GM19238 (cell line): ENCODE data around the gene CFAP97D2.
A peak's percentile ranks its signal among the peaks of the same experiment; 100 is the strongest.
"Not testable (repeated sequence)": the region's sequence is repeated elsewhere in the genome, so short reads cannot be mapped to it uniquely, and the experiment has no call there.

Source experiments
- DNase-seq: peaks from one replicate; pipeline ENCODE4 v3.0.0; 2011; ENCODE audit warnings: low spot score; ENCODE audit not compliant: insufficient read length

Gene CFAP97D2

DNA sequence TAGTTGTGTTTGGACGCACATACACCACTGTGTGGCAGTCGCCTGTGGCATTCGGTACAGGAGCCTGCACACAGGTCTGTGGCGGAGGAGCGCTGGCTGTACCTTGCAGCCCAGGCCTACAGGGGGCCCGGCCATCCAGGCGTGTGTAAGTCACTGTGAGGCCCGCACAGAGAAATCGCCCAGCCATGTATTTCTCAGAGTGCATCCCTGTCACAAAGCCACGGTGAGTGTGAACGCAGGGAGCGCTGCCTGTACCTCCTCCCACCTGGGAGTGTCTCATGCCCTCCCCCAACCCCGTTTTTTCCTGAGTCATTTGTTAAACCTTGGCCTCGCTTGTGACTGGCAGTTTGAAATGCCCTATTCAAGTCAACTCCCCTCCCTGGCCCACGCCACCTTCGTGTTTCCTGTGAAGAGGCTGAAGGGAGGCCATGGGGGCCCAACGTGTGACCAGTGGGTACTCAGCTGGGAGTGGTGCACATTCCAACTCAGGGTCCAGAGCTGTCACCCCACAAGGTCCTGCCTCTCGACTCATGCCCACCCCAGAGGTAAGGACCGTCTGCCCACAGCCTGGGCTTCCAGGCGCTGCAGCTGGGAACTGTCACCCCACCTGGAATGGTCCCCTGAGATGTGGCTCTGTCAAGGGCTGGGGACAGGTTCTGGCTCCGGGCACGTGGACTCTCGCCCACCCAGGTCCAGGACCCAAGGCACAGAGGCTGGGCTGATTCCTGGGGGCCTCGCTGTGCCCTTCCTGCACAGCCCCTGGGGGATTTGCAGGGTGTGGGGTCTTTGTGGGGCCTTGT, 35.1 kb upstream of the CFAP97D2 start:
- DNase-seq: no peak

DNA sequence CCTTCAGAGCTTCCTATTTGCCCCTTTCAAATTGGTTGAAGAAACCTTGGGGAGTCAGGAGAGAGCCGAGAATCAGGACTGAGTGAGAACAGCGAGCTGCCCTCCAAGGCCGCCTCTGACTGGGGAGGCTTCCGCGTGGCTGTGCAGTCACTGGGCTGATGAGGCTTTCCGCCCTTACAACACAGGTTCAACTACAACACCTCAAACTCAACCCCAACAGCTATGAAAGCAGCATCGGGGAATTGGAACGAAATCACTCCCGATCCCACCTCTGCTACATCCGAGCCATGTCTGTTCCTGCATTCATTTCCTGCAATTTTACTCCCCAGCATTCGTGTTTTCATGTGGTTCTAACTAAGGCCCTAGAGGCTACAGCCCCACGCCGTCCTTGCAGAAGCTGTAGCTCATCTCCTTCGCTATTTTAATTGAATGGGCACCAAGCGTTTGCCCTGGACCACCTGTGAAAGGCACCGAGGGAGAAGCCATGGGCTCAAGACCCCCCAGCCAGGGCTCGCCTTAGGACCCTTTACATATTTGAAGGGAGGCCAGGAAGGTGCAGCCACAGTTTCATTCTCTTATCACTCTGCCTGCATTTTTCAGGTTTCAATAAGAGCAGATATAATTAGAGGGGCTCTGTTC, 34.3 kb upstream of the CFAP97D2 start:
- no peak for DNase-seq

DNA sequence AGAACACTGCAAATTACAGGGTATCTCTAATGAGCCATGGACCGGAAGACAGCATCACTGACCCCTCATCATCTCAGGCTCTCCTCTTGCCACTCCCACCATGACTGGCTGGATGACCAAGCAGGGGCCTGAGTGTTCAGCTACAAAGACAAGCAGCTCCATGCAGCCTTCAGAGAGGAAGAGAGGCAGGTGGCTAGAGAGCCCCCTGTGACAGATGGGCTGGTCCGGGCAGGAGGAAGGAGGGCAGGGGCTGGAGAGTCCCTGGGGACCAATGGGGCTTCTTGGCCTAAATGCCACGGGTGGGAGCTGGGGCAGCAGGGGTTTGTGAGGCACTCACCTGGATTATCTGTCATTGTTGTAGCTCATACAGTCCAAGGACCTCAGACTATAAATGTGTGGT, 33.8 kb upstream of the CFAP97D2 start:
- DNase-seq: no peak

DNA sequence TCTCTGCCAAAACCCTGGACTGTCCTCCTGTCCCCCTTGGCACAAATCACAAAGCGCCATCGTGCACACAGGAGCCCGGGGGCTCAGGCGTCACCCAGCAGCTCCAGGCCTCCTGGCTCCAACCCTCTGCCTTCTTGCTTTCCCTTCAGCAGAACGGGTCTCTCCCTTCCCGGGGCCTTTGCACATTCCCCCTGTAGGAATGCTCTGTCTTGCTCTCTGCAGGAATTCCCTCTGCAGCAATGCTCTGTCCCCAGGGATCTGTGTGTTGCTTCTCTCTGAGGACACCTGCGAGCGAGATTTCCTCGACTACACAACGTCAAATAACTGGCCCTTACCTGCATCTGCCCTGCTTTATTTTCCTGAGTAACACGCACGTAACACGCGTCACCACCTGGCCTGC, 33.3 kb upstream of the CFAP97D2 start:
- no peak for DNase-seq

DNA sequence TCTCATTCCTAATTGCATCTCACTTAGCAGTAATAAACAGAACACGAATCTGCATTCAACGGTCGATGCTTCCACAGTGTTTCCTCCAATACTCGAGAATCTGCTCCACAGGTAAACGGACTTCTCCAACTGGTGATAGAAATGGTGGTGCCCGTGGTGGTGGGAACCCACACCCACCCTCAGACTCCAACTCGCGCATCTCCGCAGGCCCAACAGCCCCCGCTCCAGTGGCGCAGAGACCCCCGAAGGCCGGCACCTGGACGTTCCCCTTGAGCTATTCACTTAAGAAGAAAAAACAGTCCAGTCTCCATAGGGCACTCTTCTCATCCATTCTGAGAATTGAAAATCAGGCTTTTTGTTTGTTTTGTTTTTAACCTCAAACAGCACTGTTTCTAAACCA, 32.9 kb upstream of the CFAP97D2 start:
- DNase-seq: no peak

DNA sequence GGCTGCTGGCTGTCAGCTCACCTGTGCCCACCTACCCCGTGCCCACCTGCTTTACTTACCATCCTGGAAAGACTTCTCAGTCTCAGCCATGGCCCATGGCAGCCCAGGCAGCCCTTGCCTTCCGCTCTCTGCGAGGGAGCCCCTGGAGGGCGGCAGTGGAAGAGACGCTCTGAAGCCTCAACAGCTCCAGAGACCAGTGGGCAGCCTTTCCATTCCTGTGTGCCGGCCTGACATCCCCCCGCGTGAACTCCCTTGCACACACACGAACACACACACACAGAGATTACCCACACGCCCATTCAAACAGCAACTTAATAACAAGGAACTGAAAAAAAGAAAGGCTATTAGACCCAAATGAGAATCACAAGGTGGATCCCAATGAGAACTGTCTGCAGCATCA, 32.4 kb upstream of the CFAP97D2 start:
- no peak for DNase-seq

DNA sequence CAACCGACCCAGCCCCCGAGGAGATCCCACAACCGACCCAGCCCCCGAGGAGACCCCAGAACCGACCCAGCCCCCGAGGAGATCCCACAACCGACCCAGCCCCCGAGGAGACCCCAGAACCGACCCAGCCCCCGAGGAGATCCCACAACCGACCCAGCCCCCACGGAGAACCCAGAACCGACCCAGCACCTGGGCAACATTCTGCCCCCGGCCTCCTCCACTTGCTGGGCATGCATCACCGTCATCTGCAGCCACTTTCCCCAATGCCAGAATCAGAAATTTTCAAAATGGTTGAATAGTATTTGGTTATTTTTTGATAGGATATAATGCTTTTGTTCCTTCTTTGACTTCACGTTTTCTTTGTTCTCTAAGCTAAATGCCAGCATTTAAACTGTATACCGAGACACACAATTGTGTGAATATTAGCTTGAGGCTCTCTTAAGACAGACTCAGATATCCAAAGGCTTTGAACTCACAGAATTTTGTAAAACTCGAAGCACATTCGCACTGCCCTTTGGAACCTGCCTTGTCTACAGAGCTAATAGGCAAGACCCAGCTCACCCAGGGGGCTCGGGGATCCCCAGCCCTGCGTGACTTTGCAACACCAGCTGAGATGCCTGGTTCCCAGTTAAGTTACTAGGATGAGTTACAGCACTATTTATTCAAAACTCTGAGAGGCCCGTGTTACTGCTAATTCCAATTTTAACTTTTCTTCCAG, 31.1 kb upstream of the CFAP97D2 start:
- no peak for DNase-seq

DNA sequence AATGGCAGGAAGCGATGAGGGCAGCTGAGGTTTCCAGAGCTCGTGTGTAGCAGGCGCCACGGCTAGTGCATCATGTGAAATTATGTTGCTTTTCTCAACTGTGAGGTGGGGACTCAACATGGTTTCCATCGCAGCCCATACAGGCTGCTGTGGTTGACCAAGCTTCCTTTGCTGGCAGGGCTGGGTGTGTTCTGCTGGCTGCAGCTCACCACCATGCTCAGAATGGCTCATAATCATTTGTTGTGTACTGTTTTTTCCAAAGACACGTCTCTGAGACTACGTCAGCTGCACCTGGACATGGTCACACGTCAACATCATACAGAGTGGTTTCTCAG, 30.6 kb upstream of the CFAP97D2 start:
- peak; percentile 59 for DNase-seq

DNA sequence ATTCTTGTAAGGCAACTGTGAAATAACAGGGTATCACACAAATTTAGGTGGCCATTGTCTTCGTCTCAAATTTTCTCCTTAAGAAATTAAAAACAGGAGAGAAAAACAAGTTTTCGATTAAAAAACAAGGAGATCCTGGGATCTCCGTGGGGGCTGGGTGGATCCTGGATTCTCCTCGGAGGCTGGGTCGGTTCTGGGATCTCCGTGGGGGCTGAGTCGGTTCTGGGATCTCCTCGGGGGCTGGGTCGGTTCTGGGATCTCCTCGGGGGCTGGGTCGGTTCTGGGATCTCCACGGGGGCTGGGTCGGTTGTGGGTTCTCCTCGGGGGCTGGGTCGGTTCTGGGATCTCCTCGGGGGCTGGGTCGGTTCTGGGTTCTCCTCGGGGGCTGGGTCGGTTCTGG, 30.2 kb upstream of the CFAP97D2 start:
- not testable (repeated sequence) for DNase-seq

DNA sequence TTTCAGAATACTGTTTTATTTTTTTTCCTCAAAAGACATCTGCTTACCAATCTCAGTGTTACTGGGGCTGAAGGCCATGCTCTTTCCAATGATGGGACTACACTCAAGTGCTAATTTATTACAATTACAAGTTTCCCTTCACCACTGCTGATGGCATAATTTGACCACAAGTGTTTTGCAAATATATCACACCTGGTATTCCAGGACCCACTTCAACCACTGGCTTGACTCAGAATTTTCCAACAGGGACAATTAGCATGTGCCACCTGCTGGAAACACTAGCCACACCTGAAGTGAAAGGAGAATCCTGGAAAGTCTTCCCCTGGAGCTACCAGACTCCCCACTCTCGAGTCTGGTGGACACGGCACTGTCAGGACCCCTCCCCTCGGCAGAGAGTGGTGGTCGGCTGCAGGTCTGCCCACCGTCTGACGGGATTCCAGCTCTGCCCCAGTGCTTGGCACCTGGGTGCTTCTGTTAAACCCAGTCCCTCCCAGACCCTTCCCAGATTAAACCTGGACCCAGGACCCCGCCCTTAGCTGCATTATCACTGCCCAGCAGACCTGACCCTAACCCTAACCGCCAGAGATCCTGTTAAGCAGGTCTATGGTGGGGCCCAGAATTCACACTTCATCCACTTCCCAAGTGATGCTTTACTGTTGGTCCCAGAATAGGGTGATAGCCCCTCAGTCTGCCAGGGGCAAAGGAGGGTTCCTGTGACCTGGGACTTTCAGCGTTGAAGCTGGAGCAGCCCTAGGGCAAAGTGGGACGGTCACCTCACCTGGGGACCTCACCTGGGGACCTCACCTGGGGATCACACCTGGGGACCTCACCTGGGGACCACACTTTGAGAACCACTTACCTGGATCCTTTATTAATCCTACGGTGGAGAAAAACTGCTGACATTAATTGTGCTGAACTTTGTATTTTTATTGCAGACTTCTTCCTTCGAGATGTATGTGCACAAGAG, 29.0 kb upstream of the CFAP97D2 start:
- no peak for DNase-seq

DNA sequence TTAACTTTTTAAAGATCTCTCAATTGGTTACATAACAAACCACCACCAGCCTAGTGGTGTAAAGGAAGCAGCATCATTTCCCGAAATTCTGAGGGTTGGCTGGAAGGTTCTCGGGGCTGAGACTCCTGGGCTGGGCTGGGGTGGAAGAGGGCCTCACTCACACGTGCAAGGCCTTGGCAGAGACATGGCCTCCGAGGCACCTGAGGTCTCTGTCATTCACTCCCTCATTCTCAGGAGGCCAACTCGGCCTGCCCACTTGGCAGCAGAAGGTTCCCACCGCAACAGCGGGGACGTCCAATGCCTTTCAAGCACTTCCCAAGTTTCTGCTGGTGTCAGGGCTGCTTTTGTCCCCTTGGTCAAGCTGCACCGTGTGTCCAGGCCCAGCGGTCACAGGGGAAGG, 28.0 kb upstream of the CFAP97D2 start:
- no peak for DNase-seq

DNA sequence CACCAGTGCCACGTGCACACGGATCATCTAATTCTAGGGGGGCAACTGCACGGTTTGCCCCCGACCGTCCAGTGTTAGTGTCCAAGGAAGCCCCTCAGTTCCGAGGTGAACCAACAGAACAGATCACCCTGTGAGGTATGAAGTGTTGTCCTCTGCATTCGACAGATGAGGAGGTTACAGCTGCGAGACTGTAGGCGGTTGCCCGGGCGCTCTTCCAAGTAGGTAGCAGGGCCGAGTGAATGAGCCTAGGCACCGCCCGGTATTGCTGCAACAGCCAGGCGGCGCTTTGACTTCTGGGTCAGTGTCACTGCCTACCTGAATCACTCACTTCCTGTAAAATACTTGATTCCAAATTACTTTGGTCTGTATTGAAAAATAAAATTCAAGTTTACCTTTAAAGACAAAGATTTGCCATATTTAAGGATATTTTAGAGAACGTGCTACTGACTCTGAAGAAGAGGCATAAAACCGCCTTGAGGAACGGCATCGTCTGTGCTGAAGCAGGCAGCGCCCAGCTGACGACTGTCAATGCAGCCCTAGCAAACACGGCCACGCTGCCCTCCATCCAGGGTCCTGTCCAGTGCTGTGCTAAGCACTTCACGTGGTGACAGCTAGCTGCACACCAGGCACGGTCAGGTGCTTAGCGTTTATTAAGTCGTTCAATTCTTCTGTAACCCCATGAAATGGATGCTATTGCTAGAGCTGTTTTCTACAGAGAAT, 27.3 kb upstream of the CFAP97D2 start:
- DNase-seq: no peak

DNA sequence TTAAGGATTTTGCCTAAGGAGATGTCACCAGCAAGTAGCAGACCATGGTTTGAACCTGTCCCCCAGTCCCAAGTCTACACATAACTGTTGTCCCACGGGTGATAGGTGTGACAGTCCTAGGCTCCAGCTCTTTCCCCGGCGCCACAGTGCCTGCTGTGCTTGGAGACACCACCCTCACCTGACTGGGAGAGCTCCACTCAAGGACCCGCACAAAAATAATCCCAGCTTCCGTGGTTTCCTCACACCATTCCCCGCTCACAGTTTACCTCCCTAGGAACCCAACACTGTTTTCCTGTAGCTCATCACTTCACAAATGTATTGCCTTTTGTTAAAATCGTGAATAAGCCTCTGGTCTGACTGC, 26.8 kb upstream of the CFAP97D2 start:
- DNase-seq: no peak

DNA sequence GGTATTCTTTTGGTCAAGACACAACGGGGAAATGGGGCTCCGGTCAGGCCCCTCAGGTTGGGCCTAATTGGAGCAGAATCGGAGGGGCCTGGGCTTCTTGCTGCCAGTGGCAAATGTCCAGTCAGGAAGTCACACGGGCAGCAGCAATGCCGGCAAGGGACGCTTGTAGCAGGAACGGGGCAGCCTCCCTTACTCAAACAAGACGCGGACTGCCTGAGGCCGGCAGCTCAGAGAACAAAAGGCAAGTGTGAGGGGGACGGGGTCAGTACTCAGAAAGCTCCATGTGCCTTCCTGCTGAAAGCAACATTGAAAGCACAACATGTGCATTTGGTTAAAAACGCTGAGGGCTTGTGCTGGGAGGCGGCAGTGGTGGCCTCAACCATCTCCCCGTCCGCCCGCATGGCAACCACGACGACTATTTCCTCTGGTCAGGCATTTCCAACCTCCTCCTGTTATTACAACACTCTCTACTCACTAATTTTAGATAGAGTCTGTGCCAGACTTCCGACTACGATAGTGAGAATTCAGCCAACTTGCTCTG, 26.2 kb upstream of the CFAP97D2 start:
- no peak for DNase-seq

DNA sequence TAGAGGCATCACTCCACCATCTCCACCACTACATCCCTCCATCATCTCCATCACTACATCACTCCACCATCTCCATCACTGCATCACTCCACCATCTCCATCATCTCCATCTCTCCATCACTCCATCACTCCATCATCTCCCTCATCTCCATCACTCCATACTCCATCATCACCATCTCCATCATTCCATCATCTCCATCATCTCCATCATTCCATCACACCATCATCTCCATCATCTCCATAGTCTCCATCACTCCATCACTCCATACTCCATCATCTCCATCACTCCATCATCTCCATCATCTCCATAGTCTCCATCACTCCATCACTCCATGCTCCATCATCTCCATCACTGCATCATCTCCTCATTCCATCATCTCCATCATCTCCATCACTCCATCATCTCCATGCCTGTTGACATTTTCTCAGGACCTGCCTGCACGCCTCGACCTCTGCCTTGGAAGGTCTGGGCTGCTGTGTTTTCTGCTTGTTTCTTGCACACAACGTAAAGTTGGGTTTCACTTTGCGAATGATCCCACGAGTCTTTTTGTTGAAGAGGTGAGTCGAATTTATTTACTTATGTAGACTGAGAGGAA, 25.5 kb upstream of the CFAP97D2 start:
- no peak for DNase-seq

DNA sequence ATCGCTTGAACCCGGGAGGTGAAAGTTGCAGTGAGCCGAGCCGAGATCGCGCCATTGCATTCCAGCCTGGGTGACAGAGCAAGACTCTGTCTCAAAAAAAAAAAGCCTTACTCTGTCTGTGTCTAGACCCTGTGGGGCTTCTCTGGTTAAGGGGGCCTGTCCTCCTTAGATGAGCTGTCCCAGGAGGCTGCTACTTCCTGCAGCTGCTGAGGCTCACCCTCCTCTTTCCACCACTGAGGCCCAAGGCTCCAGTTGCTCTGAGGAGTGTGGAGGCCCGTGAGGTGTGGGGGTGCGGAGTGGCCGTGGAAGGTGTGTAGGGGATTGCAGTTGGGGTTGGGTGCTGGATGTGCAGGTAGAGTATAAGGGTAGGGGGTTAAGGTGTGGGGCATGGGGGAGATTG, 24.6 kb upstream of the CFAP97D2 start:
- no peak for DNase-seq

DNA sequence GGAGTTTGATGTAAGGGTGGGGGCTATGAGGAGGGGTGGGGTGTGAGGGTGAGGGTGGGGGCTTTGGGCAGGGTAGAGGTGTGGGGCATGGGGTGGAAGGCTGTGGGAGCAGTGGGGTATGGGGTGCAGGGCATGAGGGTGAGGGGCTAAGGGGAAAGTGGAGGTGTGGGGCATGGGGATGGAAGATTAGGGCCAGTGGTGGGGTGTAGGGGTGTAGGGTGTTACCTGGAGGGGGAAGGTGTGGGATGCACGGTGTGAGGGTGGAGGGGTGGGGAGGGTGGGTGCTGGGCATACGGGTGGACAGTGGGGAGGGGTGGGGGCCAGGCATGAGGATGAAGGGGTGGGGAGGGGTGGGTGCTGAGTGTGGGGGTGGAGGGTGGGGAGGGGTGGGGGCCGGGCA, 23.7 kb upstream of the CFAP97D2 start:
- DNase-seq: no peak

DNA sequence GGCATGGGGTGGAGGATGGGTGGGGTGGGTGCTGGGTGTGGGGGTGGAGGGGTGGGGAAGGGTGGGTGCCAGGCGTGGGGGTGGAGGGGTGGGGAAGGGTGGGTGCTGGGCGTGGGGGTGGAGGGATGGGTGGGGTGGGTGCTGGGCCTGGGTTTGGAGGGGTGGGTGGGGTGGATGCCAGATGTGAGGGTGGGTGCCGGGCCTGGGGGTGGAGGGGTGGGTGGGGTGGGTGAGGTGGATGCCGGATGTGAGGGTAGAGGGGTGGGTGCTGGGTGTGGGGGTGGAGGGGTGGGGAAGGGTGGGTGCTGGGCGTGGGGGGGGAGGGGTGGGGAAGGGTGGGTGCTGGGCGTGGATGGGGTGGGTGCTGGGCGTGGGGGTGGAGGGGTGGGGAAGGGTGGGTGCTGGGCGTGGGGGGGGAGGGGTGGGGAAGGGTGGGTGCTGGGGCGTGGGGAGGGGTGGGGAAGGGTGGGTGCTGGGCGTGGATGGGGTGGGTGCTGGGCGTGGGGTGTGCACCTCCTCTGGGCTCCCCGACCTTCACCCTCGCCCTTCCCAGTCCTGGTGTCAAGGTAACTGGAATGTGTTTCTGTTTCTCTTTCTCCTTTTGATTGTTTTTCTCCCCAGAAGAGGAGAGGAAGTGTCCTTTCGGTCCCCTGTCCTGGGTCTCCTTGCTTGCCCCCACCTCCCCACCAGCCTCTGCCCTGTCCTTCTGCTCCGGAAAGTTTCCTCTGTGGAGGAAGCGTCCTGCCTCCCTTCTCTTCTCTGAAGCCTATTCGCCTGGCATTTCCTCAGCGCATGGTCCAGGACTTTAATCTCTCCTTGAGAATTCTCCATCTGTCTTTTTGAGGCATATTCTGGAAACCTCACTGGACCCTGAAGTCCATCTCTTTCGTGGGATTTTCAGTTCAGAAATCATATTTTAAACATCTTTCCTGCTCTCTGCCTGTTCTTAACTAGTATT, 22.9 kb upstream of the CFAP97D2 start:
- DNase-seq: no peak

DNA sequence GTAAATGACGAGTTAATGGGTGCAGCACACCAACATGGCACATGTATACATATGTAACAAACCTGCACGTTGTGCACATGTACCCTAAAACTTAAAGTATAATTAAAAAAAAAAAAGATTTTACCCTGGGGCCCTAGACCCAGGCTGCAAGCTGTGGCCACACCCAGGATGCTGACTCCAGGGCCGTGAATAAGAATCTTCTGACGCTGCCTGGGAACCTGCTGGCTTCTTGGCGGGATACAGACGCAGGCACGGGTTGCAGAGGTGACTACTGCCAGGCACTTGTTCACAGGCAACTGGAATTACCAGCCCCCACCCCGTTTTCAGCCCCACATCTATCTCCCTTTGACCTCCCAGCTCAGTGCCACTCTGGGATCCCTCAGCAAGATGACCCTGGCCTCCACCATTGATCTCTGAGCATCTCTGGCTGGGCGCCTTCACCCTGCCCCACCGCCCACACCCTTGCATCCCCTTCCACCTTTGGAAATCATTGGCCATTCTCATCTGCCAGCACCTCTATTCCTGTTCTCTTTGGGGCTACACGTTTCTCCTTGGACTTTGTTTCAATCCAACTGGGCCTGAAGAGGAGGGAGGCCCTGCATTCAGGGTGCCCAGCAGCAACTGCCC, 21.1 kb upstream of the CFAP97D2 start:
- no peak for DNase-seq
